MM.1S (cell line): ENCODE results near the gene MXI1.

Experiments
- CTCF ChIP-seq: fragments of 300-600 bp; sonication (generic); IDR thresholded peaks from 2 replicates; pipeline ENCODE4 v1.5.1; 2016; ENCODE audit warnings: antibody characterized with exemption, low read length, mixed read lengths
- EZH2 ChIP-seq: fragments of 300-600 bp; sonication (generic); optimal IDR thresholded peaks from 2 replicates; pipeline ENCODE3; 2017; ENCODE audit warnings: low read depth, mild to moderate bottlenecking, antibody characterized with exemption, low read length, mixed read lengths
- EZH2phosphoT487 ChIP-seq: fragments of 300-600 bp; sonication (generic); IDR thresholded peaks from 2 replicates; pipeline ENCODE4 v1.6.1; 2018; ENCODE audit warnings: antibody characterized with exemption, low read length

DNA sequence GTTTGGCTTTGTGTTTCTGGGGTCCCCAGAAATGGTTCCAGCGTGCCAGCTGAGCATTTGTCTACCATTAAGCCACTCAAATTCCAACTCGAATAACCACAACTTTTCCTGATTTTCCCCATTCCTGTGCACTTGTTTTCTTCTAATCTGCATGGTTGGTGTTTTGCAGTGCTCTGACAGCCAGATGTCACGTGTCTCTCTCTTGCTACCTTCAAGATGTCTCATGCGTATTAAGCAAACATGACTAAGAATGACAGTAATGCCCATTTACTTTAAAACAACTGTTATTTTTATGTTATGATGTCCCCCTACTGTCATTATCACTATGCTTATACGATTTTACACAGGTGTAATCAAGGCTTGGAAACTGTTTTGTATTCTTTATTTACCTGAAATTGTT lies 35.2 kb upstream of the MXI1 start:
- TF ChIP-seq CTCF (no peak), EZH2phosphoT487 (no peak), EZH2 (no peak)
